Activated CD4-positive, alpha-beta T cell treated with anti-CD3 and anti-CD28 coated beads, Interleukin-2, amount 50 U/mL, for 48 hours (primary cell): ENCODE measurements around the gene AKR7A3.

Experiments
- DNase-seq, 2 experiments: peaks; one replicate each; pipeline ENCODE4 v3.0.0-alpha.2; 2020

The AKR7A3 gene

DNA sequence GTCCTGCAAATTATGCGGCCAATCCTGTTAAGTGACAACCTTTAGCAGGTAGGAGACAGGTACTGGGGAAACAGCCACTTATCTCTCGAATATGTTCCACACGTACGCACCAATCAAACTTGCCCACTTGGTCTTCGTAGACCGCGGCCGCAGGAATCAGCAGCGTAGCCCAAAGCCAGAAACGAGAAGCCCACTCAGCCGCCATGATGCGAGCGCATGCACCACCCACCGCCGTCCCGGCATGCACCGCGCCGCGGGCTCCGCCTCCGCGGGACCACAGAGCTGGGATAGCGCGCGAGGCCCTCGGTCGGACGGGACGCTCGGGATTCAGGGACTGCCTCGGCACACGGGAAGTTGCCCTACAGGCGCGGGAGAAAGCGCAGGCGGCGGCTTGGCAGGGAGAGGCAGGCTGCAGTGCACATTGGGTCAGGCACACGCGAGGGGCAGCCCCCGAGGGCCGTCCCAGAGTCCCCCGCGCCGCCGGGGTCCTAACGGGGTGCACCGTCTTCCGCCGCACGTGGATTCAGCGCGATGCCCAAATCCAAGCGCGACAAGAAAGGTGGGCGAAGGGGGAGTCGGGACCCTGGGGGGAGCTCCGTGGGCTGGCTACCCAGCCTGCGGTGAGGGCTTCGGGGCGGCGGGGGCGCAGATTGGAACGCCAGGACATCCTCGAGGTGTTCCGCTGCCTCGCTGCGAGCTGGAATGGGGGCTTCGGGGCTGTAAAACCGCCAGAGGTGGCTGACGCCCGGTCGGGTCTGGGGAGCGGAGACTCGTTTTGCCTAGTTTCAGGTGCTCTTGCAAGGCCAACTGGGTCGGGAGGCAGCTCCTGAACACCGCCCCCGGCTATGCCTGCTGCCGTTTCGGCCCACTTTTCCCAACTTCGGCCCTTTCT is 37.0 kb downstream of the AKR7A3 start, which contains the start of the genes EMC1 and MRTO4:
TSS of gene EMC1 (minus strand) at position 220 of the 892 bp plus-strand sequence. CDS start at position 205, 15 bp downstream.
TSS of gene MRTO4 (plus strand) at position 501 of the 892 bp plus-strand sequence. CDS start at position 532, 31 bp downstream.
- DNase-seq = peak; percentile 92 to 94

DNA sequence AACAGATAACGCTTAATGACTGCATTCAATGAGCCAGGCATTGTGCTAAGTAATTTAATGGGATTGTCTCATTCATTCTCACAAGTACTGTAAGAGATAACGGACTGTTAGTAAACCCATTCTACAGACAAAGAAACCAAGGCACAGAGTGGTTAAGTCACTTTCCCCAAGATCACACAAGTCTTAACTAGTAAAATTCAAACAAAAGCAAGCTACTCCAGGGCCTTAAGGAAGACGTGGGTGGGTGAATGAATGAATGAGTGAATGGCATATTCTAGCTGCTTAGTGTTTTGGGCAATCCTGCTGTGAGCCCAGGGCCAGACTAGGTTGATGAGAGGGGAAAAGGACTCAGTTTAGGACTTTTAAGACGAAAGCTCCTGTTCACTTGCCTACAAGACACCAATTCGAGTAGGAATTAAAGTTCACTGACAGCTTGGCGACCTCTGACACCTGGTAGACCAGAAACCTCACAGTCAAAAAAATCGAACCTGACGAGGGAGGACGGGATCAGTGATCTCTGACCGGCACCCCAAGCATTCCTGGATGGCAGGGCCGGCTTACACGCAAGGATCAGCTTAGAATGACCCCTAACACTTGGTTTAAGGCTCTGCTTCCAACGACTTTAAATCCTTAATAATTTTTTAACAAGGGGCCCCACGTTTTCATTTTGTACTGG is 37.8 kb downstream of the AKR7A3 start:
- DNase-seq = no peak

DNA sequence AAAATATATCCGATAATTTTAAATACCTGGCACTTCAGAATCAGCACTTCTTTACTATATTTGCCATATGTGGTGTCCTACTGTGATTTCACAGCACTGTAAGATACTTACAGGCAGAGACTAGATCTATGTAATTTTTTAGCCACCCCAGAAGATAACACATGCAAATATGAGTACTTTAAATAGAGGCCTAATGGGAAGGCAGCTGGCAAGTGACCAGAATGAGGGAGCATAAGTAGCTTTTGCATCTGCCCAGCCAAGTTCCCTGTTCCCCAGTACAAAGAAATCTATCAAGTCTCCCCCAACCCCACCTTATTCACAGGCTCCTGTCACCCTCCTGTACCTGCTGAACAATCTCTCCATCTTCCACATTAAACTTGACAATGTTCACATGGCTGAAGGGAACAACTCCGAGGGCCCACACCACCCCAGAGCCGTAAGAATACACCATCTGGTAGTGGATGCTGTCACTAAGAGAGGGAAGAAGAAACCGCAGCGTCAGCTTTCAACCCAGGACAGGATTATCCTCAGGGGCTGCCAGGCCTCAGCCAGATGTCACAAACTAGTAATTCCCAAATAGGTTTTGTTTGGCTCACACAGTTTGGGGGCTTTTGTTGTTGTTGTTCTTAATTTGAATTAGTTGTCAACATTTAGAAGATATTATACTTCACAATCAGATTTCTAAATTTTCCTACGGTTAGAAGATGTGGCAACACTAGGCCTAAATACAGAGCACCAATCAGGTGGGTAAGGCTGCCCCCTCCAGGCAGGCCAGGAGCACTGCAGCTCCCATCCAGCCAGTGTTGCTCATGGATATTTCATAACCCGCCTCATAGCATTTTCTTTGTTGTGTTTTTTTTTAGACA is 47.7 kb downstream of the AKR7A3 start:
- peak; percentile 72 to 78 for DNase-seq

DNA sequence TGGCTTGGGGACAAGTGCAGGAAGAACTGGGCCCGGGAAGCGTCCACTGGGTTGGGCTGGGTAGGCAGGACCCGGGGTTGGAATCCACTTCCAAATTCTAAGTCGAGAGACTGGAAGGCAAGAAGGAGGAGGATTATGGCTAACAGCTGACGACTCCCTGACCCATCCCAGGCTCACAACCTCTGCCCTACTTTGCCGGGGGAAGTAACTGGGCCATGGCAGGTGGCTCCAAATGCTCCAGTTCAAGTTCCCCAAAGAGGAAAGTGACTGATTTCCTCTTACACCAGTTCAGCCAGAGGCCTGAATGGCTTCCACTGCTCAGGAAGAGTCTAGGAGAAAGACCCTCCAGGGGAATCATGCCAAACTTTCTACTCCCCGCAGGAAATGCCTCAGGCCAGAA is 48.7 kb downstream of the AKR7A3 start:
- DNase-seq = no peak

DNA sequence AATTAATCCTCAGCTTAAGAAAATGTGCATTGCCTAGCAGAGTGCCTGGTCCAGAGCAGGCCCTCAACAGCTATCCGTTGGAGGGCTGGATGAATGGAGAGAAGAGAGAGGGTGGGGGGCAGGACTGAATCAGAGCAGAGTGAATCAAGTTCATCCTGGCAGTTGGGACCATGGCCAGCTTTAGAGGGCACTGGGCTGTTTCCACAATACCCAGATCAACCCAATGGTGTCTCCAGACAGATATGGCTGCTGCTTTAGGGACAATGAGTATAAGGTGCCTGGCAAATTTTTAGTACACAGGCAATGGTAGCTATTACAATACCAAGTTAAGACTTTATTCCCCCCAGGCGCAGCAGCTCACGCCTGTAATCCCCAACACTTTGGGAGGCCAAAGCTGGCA is 54.3 kb downstream of the AKR7A3 start:
- no peak for DNase-seq
